Measurements from ENCODE around the gene NLRP3. TPM values are rescaled to one million over a fixed set of nuclear protein-coding genes. Genes with fewer than 3 reads are reported as not detected.
"Not testable (repeated sequence)": the region's sequence is repeated elsewhere in the genome, so short reads cannot be mapped to it uniquely, and the experiment has no call there.

NLRP3 gene
- total and polyA plus RNA-seq, 3 experiments from 2014 or later, result 1.8 to 3.0 (median 2.6) TPM

DNA sequence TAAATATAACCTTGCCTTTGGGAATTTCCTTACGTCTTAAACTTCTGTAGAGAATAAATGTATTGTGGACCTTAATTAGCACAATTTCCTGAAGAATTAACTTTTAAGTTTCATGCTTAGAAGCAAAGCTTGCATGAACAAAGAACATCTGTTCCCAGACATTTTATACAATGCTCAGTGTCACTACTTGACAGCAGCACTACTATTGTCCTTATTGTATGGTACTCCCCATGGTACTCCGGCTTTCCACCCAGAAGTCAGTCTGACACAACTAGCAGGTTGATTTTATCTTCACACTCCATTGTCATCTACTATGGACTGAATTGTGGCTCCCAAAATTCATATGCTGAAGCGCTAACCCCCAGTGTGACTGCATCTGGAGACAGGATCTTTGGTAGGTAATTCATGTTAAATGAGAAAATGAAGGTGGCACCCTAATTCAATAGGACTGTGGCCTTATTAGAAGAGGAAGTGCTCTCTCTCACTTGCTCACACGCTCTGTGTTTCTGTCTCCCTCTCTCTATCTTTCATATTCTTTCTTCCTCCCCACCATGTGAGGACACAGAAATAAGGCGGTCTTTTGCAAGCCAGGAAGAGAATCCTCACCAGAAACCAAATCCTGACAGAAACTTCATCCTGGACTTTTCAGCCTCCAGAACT lies 52.6 kb downstream of the NLRP3 start:
- H3K4me3 Mint-ChIP-seq, result no peak overlapping the region
- peaks cover 0 to 1% (median 0%) of the 10 kb centered on the region in 3 donors for H3K36me3 Mint-ChIP-seq
- CTCF ChIA-PET, result no interaction called here
- POLR2A ChIA-PET, result no interaction called here
- H3K9me3 ChIP-seq (ENCODE audit: low read length), result no peaks in the 10 kb centered on the region
- H3K4me3 ChIP-seq (ENCODE audit: low read length), result no peak overlapping the region
- H3K4me1 Mint-ChIP-seq, result no peaks in the 10 kb centered on the region
- H3K27ac ChIP-seq (ENCODE audit: low read depth, low read length), result no peak overlapping the region
- H3K4me1 ChIP-seq (ENCODE audit: insufficient read depth, low read length), result no peaks in the 10 kb centered on the region
- peaks cover 0 to 18% of the 10 kb centered on the region in 2 donors for H3K27me3 Mint-ChIP-seq
- no peaks in the 10 kb centered on the region for H3K9me3 Mint-ChIP-seq
- no peak overlapping the region for H3K27ac Mint-ChIP-seq
- H3K36me3 ChIP-seq (ENCODE audit: insufficient read depth, low read length), result no peaks in the 10 kb centered on the region
- H3K27me3 ChIP-seq (ENCODE audit: insufficient read depth, low read length, poor library complexity, severe bottlenecking), result no peaks in the 10 kb centered on the region
- no peak for DNase-seq

DNA sequence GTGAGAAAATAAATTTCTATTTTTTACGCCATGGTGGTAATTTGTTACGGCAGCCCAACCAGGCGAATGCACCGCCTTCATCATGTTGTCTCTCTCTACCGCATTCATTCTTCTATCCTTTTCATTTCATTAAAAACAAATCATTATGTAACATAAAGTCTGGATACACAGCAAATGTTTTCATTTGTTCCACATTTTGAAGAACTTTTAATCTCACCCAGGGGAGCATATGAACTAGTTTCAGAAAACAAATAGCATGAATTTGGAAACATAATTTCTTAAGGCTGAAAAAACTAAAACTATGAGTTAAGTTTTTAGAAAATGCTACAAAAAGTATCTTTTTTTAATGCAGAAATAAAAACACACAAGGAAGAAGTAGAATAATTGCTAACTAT lies 53.2 kb downstream of the NLRP3 start:
- H3K4me3 Mint-ChIP-seq, result no peak overlapping the region
- no peaks in the 10 kb centered on the region for H3K9me3 Mint-ChIP-seq
- no peaks in the 10 kb centered on the region for H3K36me3 ChIP-seq (ENCODE audit: insufficient read depth, low read length)
- H3K4me1 ChIP-seq (ENCODE audit: insufficient read depth, low read length), result no peaks in the 10 kb centered on the region
- peaks cover 0 to 18% of the 10 kb centered on the region in 2 donors for H3K27me3 Mint-ChIP-seq
- no peak overlapping the region for H3K27ac Mint-ChIP-seq
- no peak overlapping the region for H3K27ac ChIP-seq (ENCODE audit: low read depth, low read length)
- POLR2A ChIA-PET, result no interaction called here
- no peak for DNase-seq
- H3K27me3 ChIP-seq (ENCODE audit: insufficient read depth, low read length, poor library complexity, severe bottlenecking), result no peaks in the 10 kb centered on the region
- CTCF ChIA-PET, result no interaction called here
- peaks cover 0 to 1% (median 0%) of the 10 kb centered on the region in 3 donors for H3K36me3 Mint-ChIP-seq
- no peaks in the 10 kb centered on the region for H3K4me1 Mint-ChIP-seq
- H3K4me3 ChIP-seq (ENCODE audit: low read length), result no peak overlapping the region
- no peaks in the 10 kb centered on the region for H3K9me3 ChIP-seq (ENCODE audit: low read length)

DNA sequence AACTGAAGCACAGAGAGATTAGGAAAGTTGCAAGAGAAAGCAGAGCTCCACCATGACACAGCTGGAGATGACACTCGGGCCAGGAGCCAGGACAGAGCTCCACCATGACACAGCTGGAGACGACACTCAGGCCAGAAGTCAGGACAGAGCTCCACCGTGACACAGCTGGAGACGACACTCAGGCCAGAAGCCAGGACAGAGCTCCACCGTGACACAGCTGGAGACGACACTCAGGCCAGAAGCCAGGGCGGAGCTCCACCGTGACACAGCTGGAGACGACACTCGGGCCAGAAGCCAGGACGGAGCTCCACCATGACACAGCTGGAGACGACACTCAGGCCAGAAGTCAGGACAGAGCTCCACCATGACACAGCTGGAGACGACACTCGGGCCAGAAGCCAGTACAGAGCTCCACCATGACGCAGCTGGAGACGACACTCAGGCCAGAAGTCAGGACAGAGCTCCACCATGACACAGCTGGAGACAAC lies 55.0 kb downstream of the NLRP3 start:
- H3K27ac ChIP-seq (ENCODE audit: low read depth, low read length); H3K9me3 ChIP-seq (ENCODE audit: low read length); POLR2A ChIA-PET; DNase-seq; H3K4me1 Mint-ChIP-seq; H3K27me3 ChIP-seq (ENCODE audit: insufficient read depth, low read length, poor library complexity, severe bottlenecking); H3K36me3 Mint-ChIP-seq; H3K36me3 ChIP-seq (ENCODE audit: insufficient read depth, low read length); H3K4me3 Mint-ChIP-seq; H3K4me1 ChIP-seq (ENCODE audit: insufficient read depth, low read length); H3K27ac Mint-ChIP-seq; H3K4me3 ChIP-seq (ENCODE audit: low read length): not testable (repeated sequence)
- peaks cover 0 to 18% of the 10 kb centered on the region in 2 donors for H3K27me3 Mint-ChIP-seq
- peaks cover 0 to 10% (median 1%) of the 10 kb centered on the region in 5 donors for H3K9me3 Mint-ChIP-seq
- CTCF ChIA-PET, result interaction anchor here (0.7 to 1.2 kb wide), 3 partner anchors 16 to 98 kb away, joined by 3 to 5 read pairs (median 3); no protein-coding TSS in a partner anchor

GRCh38 chr1:247471445-247472016 lies 55.6 kb downstream of the NLRP3 start:
- no peaks in the 10 kb centered on the region for H3K36me3 ChIP-seq (ENCODE audit: insufficient read depth, low read length)
- Mint-ChIP-seq H3K4me1 (no peaks in the 10 kb centered on the region), H3K27ac (no peak overlapping the region), H3K4me3 (no peak overlapping the region), H3K9me3 (peaks cover 0 to 10% (median 1%) of the 10 kb centered on the region in 5 donors), H3K27me3 (peaks cover 0 to 18% of the 10 kb centered on the region in 2 donors), H3K36me3 (peaks cover 0 to 1% (median 0%) of the 10 kb centered on the region in 3 donors)
- ChIA-PET POLR2A (no interaction called here), CTCF (interaction anchor here (0.7 to 1.2 kb wide), 3 partner anchors 15 to 98 kb away, joined by 3 to 5 read pairs (median 3); no protein-coding TSS in a partner anchor)
- no peaks in the 10 kb centered on the region for H3K4me1 ChIP-seq (ENCODE audit: insufficient read depth, low read length)
- no peaks in the 10 kb centered on the region for H3K27me3 ChIP-seq (ENCODE audit: insufficient read depth, low read length, poor library complexity, severe bottlenecking)
- no peaks in the 10 kb centered on the region for H3K9me3 ChIP-seq (ENCODE audit: low read length)
- peak overlapping the region; percentile 51 for H3K27ac ChIP-seq (ENCODE audit: low read depth, low read length)
- no peak overlapping the region for H3K4me3 ChIP-seq (ENCODE audit: low read length)
- no peak for DNase-seq

- POLR2A ChIA-PET, result no interaction called here
- no peaks in the 10 kb centered on the region for H3K36me3 ChIP-seq (ENCODE audit: insufficient read depth, low read length)
- H3K36me3 Mint-ChIP-seq, result peaks cover 0 to 1% (median 0%) of the 10 kb centered on the region in 3 donors
- H3K27ac ChIP-seq (ENCODE audit: low read depth, low read length), result peak overlapping the region; percentile 51
- H3K9me3 ChIP-seq (ENCODE audit: low read length), result no peaks in the 10 kb centered on the region
- CTCF ChIA-PET, result interaction anchor here (1.2 kb wide), 1 partner anchor 99 kb away, joined by 3 read pairs; no protein-coding TSS in a partner anchor
- no peak overlapping the region for H3K27ac Mint-ChIP-seq
- H3K4me3 Mint-ChIP-seq, result no peak overlapping the region
- no peaks in the 10 kb centered on the region for H3K4me1 ChIP-seq (ENCODE audit: insufficient read depth, low read length)
- H3K4me1 Mint-ChIP-seq, result no peaks in the 10 kb centered on the region
- H3K27me3 Mint-ChIP-seq, result peaks cover 0 to 16% of the 10 kb centered on the region in 2 donors
- H3K27me3 ChIP-seq (ENCODE audit: insufficient read depth, low read length, poor library complexity, severe bottlenecking), result no peaks in the 10 kb centered on the region
- H3K9me3 Mint-ChIP-seq, result peaks cover 0 to 10% (median 1%) of the 10 kb centered on the region in 5 donors
- DNase-seq, result no peak
- no peak overlapping the region for H3K4me3 ChIP-seq (ENCODE audit: low read length)
These were observed 56.1 kb downstream of the NLRP3 start for GRCh38 chr1:247472035-247472434.

GRCh38 chr1:247474367-247474766 lies 58.4 kb downstream of the NLRP3 start:
- no peak overlapping the region for H3K4me3 ChIP-seq (ENCODE audit: low read length)
- H3K27me3 ChIP-seq (ENCODE audit: insufficient read depth, low read length, poor library complexity, severe bottlenecking), result no peaks in the 10 kb centered on the region
- no peaks in the 10 kb centered on the region for H3K36me3 ChIP-seq (ENCODE audit: insufficient read depth, low read length)
- no peak for DNase-seq
- peaks cover 0 to 10% (median 1%) of the 10 kb centered on the region in 5 donors for H3K9me3 Mint-ChIP-seq
- H3K4me3 Mint-ChIP-seq, result no peak overlapping the region
- ChIA-PET POLR2A (no interaction called here), CTCF (no interaction called here)
- no peaks in the 10 kb centered on the region for H3K9me3 ChIP-seq (ENCODE audit: low read length)
- no peak overlapping the region for H3K27ac Mint-ChIP-seq
- no peaks in the 10 kb centered on the region for H3K36me3 Mint-ChIP-seq
- no peak overlapping the region for H3K27ac ChIP-seq (ENCODE audit: low read depth, low read length)
- H3K4me1 ChIP-seq (ENCODE audit: insufficient read depth, low read length), result no peaks in the 10 kb centered on the region
- peaks cover 0 to 4% of the 10 kb centered on the region in 2 donors for H3K27me3 Mint-ChIP-seq
- no peaks in the 10 kb centered on the region for H3K4me1 Mint-ChIP-seq

DNA sequence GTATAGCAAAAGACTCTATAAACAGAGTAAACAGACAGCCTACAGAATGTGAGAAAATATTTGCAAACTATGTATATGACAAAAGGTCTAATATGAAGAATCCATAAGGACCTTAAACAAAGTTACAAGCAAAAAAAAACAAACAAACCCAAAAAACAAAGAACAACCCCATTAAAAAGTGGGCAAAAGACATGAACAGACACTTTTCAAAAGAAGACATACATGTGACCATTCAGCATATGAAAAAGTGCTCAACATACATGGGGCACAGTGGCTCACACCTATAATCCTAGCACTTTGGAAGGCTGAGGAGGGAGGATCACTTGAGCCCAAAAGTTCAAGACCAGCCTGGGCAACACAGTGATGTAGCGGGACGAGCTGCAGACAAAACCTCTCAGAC lies 59.8 kb downstream of the NLRP3 start:
- H3K4me3 ChIP-seq (ENCODE audit: low read length), result no peak overlapping the region
- POLR2A ChIA-PET, result no interaction called here
- H3K27me3 ChIP-seq (ENCODE audit: insufficient read depth, low read length, poor library complexity, severe bottlenecking), result no peaks in the 10 kb centered on the region
- Mint-ChIP-seq H3K9me3 (peaks cover 0 to 10% (median 1%) of the 10 kb centered on the region in 5 donors), H3K4me3 (no peak overlapping the region), H3K27ac (no peak overlapping the region), H3K4me1 (no peaks in the 10 kb centered on the region), H3K27me3 (no peaks in the 10 kb centered on the region), H3K36me3 (no peaks in the 10 kb centered on the region)
- no peaks in the 10 kb centered on the region for H3K9me3 ChIP-seq (ENCODE audit: low read length)
- CTCF ChIA-PET, result interaction anchor here (1.9 kb wide), 1 partner anchor 103 kb away, joined by 4 read pairs; no protein-coding TSS in a partner anchor
- no peaks in the 10 kb centered on the region for H3K4me1 ChIP-seq (ENCODE audit: insufficient read depth, low read length)
- DNase-seq, result no peak
- H3K36me3 ChIP-seq (ENCODE audit: insufficient read depth, low read length), result no peaks in the 10 kb centered on the region
- H3K27ac ChIP-seq (ENCODE audit: low read depth, low read length), result no peak overlapping the region

- H3K4me1 Mint-ChIP-seq; H3K36me3 ChIP-seq (ENCODE audit: insufficient read depth, low read length); H3K9me3 ChIP-seq (ENCODE audit: low read length); H3K27me3 ChIP-seq (ENCODE audit: insufficient read depth, low read length, poor library complexity, severe bottlenecking); DNase-seq; H3K4me1 ChIP-seq (ENCODE audit: insufficient read depth, low read length); H3K27ac ChIP-seq (ENCODE audit: low read depth, low read length); H3K4me3 ChIP-seq (ENCODE audit: low read length); H3K27ac Mint-ChIP-seq; H3K36me3 Mint-ChIP-seq; POLR2A ChIA-PET; H3K4me3 Mint-ChIP-seq; H3K27me3 Mint-ChIP-seq: not testable (repeated sequence)
- CTCF ChIA-PET, result interaction anchor here (1.4 to 1.9 kb wide), 2 partner anchors 10 to 104 kb away, joined by 4 to 7 read pairs; no protein-coding TSS in a partner anchor
- H3K9me3 Mint-ChIP-seq, result peaks cover 0 to 10% (median 1%) of the 10 kb centered on the region in 5 donors
These were observed 60.5 kb downstream of the NLRP3 start for GRCh38 chr1:247476328-247477058.

Data from CD8-positive, alpha-beta memory T cell (primary cell).